CMK (cell line): ENCODE measurements around the gene C16orf96.

ENCODE experiments used
- DNase-seq: peaks from one replicate; pipeline ENCODE4 v3.0.0-alpha.2; 2010; ENCODE audit warnings: low read depth

C16orf96 gene

GRCh38 chr16:4601864-4602186 lies 45.7 kb downstream of the C16orf96 start:
- no peak for DNase-seq

GRCh38 chr16:4602331-4602730 lies 46.2 kb downstream of the C16orf96 start:
- no peak for DNase-seq

- no peak for DNase-seq
Observed at GRCh38 chr16:4603624-4604170, 47.6 kb downstream of the C16orf96 start.

GRCh38 chr16:4604401-4604800 lies 48.3 kb downstream of the C16orf96 start:
- no peak for DNase-seq

- no peak for DNase-seq
Observed at GRCh38 chr16:4606354-4606753, 50.2 kb downstream of the C16orf96 start.

- no peak for DNase-seq
Observed at GRCh38 chr16:4607841-4608703, 51.9 kb downstream of the C16orf96 start.

DNA sequence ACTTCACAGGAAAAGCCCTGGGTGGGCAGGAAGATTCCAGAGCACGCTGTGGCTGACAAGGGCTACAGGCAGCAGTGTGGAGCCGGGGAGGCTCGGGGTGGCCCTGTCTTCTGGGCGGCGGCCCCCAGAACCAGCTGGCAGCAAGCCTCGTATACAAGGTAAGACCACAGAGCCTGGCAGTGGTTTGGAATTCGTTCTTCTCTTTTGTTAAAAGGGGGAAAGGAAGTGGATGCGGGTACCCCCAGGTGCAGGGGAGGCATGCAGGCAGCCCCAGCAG lies 52.5 kb downstream of the C16orf96 start:
- no peak for DNase-seq

GRCh38 chr16:4609200-4610010 lies 53.3 kb downstream of the C16orf96 start:
- no peak for DNase-seq

- DNase-seq: no peak
Observed at GRCh38 chr16:4610011-4611005, 54.2 kb downstream of the C16orf96 start.

DNA sequence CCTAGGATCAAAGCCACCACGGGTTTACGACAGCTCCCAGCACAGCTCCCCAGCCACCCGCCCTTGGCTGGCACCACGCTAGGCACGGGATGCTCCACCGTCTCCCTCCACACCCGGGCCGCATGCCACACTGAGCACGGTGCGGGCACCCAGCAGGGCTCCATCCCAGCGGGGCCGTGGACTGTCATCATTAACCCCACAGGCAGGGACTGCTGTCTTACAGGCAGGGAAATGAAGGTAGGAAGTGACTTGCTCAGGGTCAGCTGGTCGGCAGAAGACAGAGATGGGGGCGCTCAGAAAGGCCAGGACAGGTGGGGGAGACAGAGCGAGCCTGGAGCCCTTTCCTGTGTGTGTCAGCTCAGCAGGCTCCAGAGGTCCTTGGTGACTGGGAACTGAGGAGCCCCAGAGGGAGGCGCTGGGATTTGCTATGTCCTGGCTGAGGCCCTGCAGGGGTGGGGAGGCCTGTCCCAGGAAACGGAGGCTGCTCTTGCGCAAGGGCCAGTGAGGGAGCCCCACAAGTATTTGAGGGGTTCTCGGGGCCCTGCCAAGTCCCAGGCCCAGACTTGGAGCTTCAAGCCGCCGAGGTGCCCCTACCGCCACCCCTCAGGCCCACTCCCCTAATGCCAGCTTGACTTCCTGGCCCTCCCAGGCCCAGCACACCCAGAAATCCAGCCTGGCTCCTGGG lies 55.3 kb downstream of the C16orf96 start:
- DNase-seq: no peak

DNA sequence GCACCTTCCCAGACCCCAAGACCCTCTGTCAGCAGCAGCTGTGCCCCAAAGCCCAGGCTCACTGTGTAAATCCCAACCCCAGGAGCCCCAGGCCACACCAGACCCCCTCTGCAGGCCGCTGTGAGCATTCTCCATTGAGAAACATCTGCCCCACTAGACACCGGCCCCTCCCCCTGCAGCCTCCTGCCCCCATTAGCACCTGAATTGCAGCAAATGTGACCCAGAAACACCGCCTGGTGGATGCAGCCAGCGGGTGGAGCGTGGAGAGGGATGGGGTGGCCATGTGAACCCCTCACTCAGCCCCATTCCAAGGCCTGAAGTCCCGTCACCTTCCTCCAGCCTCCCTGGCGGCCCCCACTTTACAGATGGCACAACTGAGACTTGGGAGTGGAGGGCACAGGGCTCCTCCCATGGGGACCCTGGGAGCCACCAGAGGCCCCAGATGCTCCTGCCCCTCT lies 56.4 kb downstream of the C16orf96 start:
- DNase-seq: no peak

DNA sequence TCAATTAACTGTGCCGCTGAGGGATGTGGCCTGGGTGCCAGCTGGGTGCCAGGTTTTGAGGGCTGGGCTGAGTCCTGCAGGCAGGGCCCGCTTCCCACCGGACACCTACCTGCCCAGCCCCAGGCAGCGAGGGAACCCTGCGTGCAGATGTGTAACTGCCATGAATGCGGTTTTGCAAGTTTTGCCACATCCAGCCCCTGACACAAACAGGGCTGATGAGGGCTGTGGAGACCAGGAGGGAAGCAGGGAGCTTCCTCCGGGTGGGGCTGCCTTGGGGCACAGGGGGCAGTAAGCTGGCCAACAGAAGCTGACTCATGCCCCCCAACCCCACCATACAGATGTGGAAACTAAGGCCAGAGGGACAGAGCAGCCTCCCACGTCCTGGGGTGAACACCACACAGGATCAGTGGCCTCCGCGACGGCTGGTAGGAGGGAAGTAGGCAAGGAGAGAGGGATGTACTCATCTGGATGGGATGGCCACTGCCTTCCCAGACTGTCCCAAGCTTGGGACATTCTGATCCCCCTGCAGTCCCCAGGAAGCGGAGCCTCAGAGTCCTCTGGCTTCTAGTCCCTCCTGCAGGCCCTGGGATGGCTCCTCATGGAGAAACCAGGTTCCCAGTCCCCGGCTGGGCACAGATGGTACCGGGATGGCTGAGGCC lies 57.0 kb downstream of the C16orf96 start:
- no peak for DNase-seq

GRCh38 chr16:4613636-4614570 lies 57.8 kb downstream of the C16orf96 start:
- peak; percentile 61 for DNase-seq

DNA sequence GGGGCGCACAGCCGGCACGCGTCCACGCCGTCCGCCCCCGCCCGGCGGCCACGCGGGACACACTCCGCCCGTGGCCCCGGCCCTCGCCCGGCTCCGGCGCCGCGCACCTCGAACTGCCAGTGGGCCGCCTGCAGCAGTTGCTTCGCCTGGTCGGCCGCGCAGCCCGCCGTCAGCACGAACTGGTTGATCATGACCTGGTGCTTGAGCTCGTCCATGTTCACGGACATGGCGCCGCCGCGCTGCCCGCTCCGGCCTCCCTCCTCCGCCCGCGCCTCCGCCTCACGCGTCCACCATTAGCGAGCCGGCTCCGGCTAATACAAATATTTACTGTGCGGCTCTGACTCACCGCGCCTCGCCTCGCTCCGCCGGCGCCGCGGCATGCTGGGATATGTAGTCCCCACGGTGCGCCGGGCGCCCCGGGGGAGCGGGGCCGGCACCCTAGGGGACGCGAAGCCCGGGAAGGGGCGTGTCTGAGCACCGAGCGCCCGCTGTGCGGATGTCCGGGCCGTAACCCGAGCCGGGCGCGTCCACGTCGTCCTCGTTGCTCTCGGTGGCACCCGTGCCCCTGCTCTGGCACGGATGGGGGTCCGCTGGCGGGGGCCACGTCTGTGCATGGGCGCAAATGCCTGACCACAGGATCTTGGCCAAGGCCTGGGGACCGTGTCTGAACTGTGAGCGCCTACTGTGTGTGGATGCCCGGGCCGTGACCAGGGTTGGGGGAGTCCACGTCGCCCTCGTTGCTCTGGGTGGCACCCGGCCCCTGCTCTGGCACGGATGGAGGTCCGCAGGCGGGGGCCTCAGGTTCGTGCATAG lies 58.6 kb downstream of the C16orf96 start, which contains the start of gene UBALD1:
TSS of gene UBALD1 (minus strand) at position 318 of the 813 bp plus-strand sequence. CDS start at position 227, 91 bp downstream.
- DNase-seq: peak; percentile 67

DNA sequence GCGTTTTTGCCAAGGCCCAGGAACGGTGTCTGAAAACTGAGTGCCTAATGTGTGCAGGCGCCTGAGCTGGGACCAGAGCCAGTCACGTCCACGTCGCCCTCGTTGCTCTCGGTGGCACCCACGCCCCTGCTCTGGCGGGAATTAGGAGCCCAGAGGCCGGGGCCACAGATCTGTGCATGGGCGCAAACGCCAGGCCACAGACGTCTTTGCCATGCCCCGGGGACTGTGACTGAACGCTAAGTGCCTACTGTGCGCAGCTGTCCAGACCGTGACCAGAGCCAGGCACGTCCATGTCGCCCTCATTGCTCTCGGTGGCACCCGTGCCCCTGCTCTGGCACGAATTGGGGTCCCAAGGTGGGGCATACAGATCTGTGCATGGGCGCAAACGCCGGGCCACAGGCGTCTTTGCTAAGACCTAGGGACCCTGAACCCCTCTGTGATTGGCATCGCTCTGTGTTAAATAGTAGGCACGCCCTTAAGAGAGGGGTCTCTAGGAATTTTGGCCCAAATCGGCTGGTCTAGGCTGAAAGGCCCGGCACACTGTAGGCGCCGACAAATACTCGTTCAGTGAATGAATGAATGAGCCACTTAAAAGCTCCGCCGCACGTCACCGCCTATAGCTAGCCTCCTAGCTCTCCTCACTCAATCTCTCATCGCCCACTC lies 59.4 kb downstream of the C16orf96 start:
- no peak for DNase-seq

DNA sequence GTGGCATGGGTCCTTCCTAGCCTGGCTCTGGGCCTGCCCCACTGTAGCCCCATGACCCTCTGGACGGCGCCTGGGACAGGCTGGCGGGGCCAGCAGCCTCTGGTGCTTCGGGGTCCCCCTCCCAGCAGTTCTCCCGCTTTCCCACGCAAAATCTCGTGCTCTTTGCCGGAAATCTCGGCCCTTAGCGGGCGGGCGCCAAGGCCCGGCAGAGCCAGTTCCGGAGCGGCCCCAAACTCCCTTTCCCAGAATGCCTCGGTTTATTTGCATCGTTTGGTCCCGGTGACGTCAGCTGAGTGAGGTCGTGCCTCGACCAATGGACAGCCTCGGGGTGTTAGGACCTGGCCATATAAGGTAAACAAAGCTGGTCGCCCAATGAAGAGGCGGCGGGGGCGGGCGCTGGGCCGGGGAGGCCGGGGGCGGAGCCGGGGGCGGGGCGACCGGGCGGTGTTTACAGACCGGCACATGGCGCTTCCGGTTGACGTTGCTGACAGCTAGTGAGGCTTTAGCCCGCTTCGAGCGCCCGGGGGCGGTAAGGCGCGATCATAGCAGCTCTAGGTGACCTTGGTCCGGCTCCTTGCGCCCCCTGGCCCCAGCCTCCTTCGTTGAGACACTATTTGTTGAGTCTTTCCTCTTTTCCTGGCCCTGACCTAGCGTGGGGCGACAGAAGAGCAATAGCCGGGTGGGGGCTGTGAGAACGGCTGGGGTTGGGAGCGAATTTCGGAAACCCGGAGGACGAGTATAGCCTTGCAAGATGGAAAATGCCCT lies 60.1 kb downstream of the C16orf96 start:
- DNase-seq: peak; percentile 94

GRCh38 chr16:4617880-4618279 lies 61.7 kb downstream of the C16orf96 start:
- DNase-seq: no peak
